BLaER1 treated with 17β-estradiol and CSF1 and Interleukin-3, amounts not matched to agents 10 nM and 100 nM (cell line): Measurements from ENCODE around the gene RPL22L1.

ENCODE experiments used
- H3K27ac ChIP-seq, 11 experiments: shearing (Covaris generic); formaldehyde crosslinking; 2 replicates each; pipeline ENCODE4 v1.8.1; 2022
- H3K27me3 ChIP-seq, 11 experiments: shearing (Covaris generic); formaldehyde crosslinking; 2 replicates each; pipeline ENCODE4 v1.8.1; 2022
- H3K36me3 ChIP-seq, 11 experiments: shearing (Covaris generic); formaldehyde crosslinking; 2 replicates each; pipeline ENCODE4 v1.8.1; 2022
- H3K4me1 ChIP-seq, 10 experiments: shearing (Covaris generic); formaldehyde crosslinking; 2 replicates each; pipeline ENCODE4 v1.8.1; 2022
- H3K4me2 ChIP-seq, 11 experiments: shearing (Covaris generic); formaldehyde crosslinking; 2 replicates each; pipeline ENCODE4 v1.8.1; 2022
- H3K4me3 ChIP-seq, 10 experiments: shearing (Covaris generic); formaldehyde crosslinking; 2 replicates each; pipeline ENCODE4 v1.8.1; 2022
- H3K9ac ChIP-seq, 11 experiments: shearing (Covaris generic); formaldehyde crosslinking; 2 replicates each; pipeline ENCODE4 v1.8.1; 2022
- H3K9me3 ChIP-seq, 11 experiments: shearing (Covaris generic); formaldehyde crosslinking; replicated peaks in 1 of 11; 2 replicates each; pipeline ENCODE4 v1.8.1; 2022
- H4K20me1 ChIP-seq, 11 experiments: shearing (Covaris generic); formaldehyde crosslinking; 2 replicates each; pipeline ENCODE4 v1.8.1; 2022
- Cebpa-rat ChIP-seq, 11 experiments: shearing (Covaris generic); IDR thresholded peaks; 2 replicates each; pipeline ENCODE4 v1.8.1; 2022

The RPL22L1 gene

DNA sequence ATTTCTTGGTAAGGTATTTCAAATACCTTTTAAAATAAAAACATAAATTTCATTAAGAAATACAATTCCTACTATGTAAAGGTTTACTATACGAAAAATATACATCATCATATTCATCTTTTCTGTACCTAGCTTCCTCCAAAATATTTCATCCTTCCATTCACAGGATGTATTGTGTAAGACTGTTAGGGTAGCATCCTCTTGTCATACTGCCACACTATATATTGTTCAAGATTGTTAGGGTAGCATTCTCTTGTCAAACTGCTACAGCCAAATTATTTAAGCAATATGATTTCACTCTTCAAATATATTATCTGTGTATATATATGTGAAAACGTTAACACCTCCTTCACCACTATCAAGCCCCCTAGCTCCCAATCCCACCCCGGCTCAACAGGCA, 3.5 kb downstream of the RPL22L1 start:
- Histone ChIP-seq H3K9ac (peak overlapping the region in 7 of 11 experiments; percentile 95 to 98 (median 98); a peak in 8 of 22 replicates), H3K4me2 (peak overlapping the region; percentile 85 to 98 (median 92)), H3K27ac (peak overlapping the region in 9 of 11 experiments; percentile 95 to 99 (median 98); a peak in 16 of 22 replicates), H4K20me1 (peaks cover 32 to 49% (median 45%) of the 10 kb centered on the region in 11 experiments; a peak in 21 of 22 replicates), H3K27me3 (no peaks in the 10 kb centered on the region), H3K9me3 (peaks cover 0 to 5% (median 0%) of the 10 kb centered on the region in 11 experiments; a peak in 2 of 22 replicates), H3K4me1 (peaks cover 23 to 34% (median 30%) of the 10 kb centered on the region in 10 experiments), H3K4me3 (peak overlapping the region; percentile 73 to 93 (median 86); a peak in 18 of 20 replicates), H3K36me3 (peaks cover 37 to 45% (median 39%) of the 10 kb centered on the region in 11 experiments)
- no peak for TF ChIP-seq Cebpa-rat (IDR thresholded peaks at IDR 0.05)

DNA sequence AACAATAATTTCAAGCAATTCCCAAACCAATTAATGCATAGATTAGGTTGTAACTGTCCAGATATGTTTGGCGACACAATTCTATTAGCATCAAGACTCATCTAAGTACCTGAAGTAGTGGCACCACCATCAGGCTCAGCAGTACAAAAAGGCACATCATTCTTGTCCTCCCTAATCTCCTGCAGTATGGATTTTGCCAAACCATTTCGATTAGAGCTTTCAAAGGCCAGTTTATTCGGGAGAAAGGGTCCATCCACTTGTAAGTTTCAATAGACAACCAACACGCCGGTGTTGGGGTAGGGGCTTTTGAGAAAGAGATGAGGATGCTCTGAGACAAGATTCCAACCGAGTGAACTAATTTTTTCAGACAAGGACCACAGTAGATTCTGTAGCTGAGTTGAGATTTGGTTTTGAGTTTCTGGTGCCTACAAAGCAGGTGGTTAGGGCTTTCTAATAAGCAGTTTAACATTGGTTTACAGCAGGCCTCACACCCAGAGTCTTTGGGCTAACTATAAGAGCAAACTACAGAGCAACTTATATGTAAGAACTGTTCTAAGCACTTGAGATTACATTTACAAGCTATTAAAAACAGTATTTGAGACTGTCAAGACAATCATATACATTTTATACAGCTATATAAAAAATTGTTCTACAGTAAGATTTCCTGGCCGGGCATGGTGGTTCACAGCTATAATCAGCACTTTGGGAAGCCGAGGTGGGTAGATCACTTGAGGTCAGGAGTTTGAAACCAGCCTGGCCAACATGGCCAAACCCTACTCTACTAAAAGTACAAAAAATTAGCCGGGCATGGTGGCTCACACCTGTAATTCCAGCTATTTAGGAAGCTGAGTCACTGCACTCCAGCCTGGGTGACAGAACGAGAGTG, 4.5 kb downstream of the RPL22L1 start:
- H4K20me1 ChIP-seq, result peaks cover 32 to 49% (median 45%) of the 10 kb centered on the region in 11 experiments; a peak in 21 of 22 replicates

DNA sequence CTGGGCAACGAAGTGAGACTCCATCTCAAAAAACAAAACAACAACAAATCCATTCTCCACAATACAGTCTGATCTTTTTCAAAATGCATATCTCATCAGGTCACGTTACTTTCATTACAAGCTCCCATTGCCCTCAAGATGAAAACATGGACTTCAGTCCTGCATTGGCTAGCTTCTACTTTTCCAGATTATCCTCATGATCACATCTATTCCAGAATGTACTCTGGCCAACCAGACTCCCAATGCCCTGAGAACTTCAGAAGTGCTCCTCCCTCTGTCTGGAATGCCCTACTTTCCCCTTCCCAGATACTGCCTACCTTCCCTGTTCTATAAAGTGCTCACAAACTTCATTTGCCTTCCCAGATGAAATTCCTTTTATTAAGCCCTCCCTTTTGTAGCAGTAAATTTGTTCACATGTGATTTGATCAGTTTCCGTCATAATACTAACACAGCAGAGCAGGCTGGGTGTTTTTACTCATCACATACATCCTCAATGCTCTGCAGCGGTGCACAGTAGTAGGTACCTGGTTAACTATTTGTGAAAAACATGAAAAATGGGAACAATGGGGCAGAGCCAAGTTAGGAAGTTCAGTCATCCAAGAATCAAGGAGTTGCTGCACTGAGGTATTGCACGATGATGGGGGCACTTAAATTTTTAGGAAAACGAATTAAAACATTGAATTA, 5.3 kb downstream of the RPL22L1 start:
- Histone ChIP-seq H4K20me1 (peaks cover 32 to 49% (median 45%) of the 10 kb centered on the region in 11 experiments; a peak in 21 of 22 replicates), H3K9me3 (no peaks in the 10 kb centered on the region)

More for the DNA sequence above, 4.5 kb downstream of the RPL22L1 start:
- Histone ChIP-seq H3K9ac (no peak overlapping the region), H3K9me3 (0 out of 22 replicates have a peak, but pooled peaks cover 0 to under 1% (median 0%) of the 10 kb centered on the region in 11 experiments), H3K27ac (0 out of 22 replicates have a peak overlapping the region, but pooled peaks of 1 of the 11 experiments have one; percentile 3), H3K4me2 (no peak overlapping the region), H3K4me3 (no peak overlapping the region), H3K4me1 (peaks cover 20 to 36% (median 30%) of the 10 kb centered on the region in 10 experiments), H3K27me3 (no peaks in the 10 kb centered on the region), H3K36me3 (peaks cover 37 to 45% (median 39%) of the 10 kb centered on the region in 11 experiments)
- no peak for TF ChIP-seq Cebpa-rat (IDR thresholded peaks at IDR 0.05)

DNA sequence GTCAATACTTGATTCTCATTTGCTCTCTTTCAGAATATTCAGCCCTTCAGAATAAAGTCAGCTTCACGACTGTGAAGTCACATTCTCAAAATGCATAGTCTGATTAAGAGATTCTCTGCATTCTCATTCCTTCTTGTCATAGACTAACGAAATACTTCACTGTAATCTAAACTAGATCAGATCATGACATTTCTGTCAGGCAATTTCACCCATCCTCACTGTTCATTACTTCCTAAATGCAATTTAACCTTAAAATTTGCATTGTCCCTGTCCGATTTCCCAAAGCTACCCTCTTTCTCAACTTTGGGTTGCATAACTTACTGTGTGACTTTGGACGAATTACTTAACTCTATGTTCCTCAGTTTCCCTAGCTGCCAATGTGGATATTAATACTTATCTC, 6.2 kb downstream of the RPL22L1 start:
- H3K27me3 ChIP-seq, result no peaks in the 10 kb centered on the region
- H3K27ac ChIP-seq, result no peak overlapping the region
- H3K36me3 ChIP-seq, result peaks cover 36 to 40% (median 37%) of the 10 kb centered on the region in 11 experiments
- H3K4me3 ChIP-seq, result no peak overlapping the region
- H3K4me2 ChIP-seq, result no peak overlapping the region
- H3K9ac ChIP-seq, result no peak overlapping the region
- no peaks in the 10 kb centered on the region for H3K9me3 ChIP-seq
- TF ChIP-seq Cebpa-rat (IDR thresholded peaks at IDR 0.05), result no peak
- H3K4me1 ChIP-seq, result peaks cover 18 to 37% (median 29%) of the 10 kb centered on the region in 10 experiments
- peaks cover 31 to 46% (median 42%) of the 10 kb centered on the region in 11 experiments; a peak in 21 of 22 replicates for H4K20me1 ChIP-seq

More for the DNA sequence above, 5.3 kb downstream of the RPL22L1 start:
- no peaks in the 10 kb centered on the region for H3K27me3 ChIP-seq
- no peak overlapping the region for H3K27ac ChIP-seq
- no peak overlapping the region for H3K4me2 ChIP-seq
- no peak overlapping the region for H3K9ac ChIP-seq
- peaks cover 18 to 37% (median 30%) of the 10 kb centered on the region in 10 experiments for H3K4me1 ChIP-seq
- H3K36me3 ChIP-seq, result peaks cover 37 to 45% (median 39%) of the 10 kb centered on the region in 11 experiments
- no peak for TF ChIP-seq Cebpa-rat (IDR thresholded peaks at IDR 0.05)
- no peak overlapping the region for H3K4me3 ChIP-seq

DNA sequence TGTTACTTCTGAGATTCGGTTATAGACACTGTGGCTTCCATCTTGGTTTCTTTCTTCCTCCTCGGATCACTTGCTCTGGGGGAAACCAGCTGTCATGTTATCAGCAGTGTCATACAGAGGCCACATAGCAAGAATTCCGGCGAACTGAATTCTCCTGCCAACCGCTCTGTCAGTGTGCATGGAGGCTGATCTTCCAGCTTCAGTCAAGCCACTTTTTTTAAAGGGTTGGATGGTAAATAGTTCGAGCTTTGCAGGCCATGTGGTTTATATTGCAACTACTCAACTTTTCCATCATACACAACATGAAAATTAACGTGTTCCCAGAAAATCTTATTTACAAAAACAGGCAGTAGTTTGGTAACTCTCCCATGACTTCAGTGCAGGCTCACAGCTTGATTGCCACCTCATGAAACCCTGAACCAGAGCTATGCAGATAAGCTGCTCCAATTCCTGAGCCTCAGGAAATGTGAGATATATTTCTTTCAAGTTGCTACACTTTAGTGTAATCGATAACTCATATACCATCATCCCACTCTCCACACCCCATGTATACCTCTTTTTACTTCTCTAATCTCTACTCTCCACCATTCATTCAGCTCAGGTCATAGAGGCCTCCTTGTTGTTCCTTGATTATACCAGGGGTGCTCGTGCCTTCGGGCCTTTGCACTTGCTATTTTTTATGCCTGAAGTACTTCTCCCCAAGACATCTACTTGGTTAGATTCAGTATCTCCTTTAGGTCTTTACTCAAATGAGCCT, 7.2 kb downstream of the RPL22L1 start:
- no peak for TF ChIP-seq Cebpa-rat (IDR thresholded peaks at IDR 0.05)
- no peaks in the 10 kb centered on the region for H3K27me3 ChIP-seq
- peaks cover 26 to 30% (median 27%) of the 10 kb centered on the region in 11 experiments for H3K36me3 ChIP-seq
- H3K9ac ChIP-seq, result no peak overlapping the region
- peaks cover 13 to 28% (median 23%) of the 10 kb centered on the region in 10 experiments for H3K4me1 ChIP-seq
- H3K27ac ChIP-seq, result no peak overlapping the region
- peaks cover 21 to 36% (median 32%) of the 10 kb centered on the region in 11 experiments; a peak in 21 of 22 replicates for H4K20me1 ChIP-seq
- no peak overlapping the region for H3K4me2 ChIP-seq
- no peaks in the 10 kb centered on the region for H3K9me3 ChIP-seq
- H3K4me3 ChIP-seq, result no peak overlapping the region

DNA sequence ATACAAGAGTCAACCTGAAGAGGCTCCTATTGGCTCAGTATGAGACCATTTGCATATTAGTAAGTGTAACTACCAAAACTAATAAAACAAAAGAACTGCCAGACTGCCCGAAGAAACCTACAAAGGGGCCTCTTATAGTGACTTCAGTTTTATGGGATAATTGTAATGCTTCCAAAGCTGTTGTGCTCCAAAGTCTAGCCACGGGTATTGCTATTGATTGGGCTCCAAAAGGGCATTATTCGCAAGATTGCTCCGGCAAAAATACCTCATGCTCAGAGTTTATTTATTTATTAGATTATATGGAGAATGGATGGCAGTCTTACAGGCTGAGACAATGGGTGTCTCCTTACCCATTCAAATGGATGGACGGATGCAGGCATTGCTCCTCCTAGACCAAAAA, 11.4 kb downstream of the RPL22L1 start:
- Histone ChIP-seq H3K27ac (no peak overlapping the region), H3K9me3 (no peaks in the 10 kb centered on the region), H3K27me3 (no peaks in the 10 kb centered on the region), H3K36me3 (no peaks in the 10 kb centered on the region), H3K4me2 (no peak overlapping the region), H4K20me1 (no peaks in the 10 kb centered on the region), H3K4me1 (peaks cover 0 to 13% (median 8%) of the 10 kb centered on the region in 10 experiments; a peak in 10 of 20 replicates), H3K9ac (no peak overlapping the region), H3K4me3 (no peak overlapping the region)
- no peak for TF ChIP-seq Cebpa-rat (IDR thresholded peaks at IDR 0.05)

DNA sequence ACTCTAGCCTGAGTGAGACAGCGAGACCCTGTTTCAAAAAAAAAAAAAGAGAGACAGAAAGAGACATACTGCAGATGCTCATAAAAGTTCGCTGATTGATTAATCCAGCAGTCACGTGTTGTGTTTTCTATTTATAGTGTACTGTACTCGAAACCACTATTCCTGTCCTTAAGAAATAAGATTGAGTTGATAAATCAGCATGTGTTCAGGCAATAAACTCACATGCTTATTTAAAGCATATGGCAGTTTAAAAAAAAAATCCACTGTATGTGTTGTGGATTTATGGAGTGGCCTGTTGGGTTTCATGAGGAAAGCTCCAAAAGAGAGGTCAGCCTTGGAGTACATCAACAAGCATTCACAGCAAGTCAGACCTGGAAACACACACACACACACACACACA, 17.7 kb downstream of the RPL22L1 start:
- Histone ChIP-seq H3K4me3 (no peak overlapping the region), H3K9ac (no peak overlapping the region), H3K27ac (no peak overlapping the region), H3K4me2 (no peak overlapping the region), H3K36me3 (no peaks in the 10 kb centered on the region), H4K20me1 (no peaks in the 10 kb centered on the region), H3K9me3 (no peaks in the 10 kb centered on the region), H3K27me3 (no peaks in the 10 kb centered on the region), H3K4me1 (no peaks in the 10 kb centered on the region)
- no peak for TF ChIP-seq Cebpa-rat (IDR thresholded peaks at IDR 0.05)

DNA sequence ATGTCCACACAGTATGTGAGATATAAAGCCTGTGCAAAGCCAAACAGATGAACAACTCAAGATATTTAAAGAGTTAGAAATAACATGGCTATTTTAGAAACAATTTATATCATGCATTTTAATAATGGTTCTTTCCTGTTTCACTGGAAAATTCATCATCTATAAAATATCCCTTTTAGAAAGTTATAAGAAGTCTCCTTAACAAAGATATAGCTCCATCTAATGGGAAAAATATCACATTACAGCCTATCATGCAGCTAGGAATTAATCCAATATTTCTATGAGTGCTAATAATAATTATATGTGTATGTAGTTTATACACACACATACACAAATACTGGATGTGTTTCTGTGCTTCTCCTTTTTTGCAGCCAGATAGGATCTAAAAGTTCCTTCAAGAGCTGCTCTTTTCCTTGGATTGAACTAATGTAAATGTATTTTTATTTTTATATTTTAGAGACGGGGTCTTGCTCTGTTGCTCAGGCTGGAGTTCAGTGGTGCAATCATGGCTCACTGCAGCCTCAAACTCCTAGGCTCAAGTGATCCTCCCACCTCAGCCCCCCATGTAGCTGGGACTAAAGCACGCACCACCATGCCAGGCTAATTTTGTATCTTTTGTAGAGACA, 21.6 kb downstream of the RPL22L1 start:
- TF ChIP-seq Cebpa-rat (IDR thresholded peaks at IDR 0.05), result no peak
- no peaks in the 10 kb centered on the region for H3K36me3 ChIP-seq
- no peaks in the 10 kb centered on the region for H4K20me1 ChIP-seq
- H3K9ac ChIP-seq, result no peak overlapping the region
- no peaks in the 10 kb centered on the region for H3K9me3 ChIP-seq
- no peaks in the 10 kb centered on the region for H3K4me1 ChIP-seq
- no peak overlapping the region for H3K4me3 ChIP-seq
- H3K27ac ChIP-seq, result no peak overlapping the region
- H3K4me2 ChIP-seq, result no peak overlapping the region
- H3K27me3 ChIP-seq, result no peaks in the 10 kb centered on the region
